ENCODE data around the gene POLR2F. TPM values are rescaled to one million over a fixed set of nuclear protein-coding genes. Genes with fewer than 3 reads are reported as not detected.

POLR2F gene
- total RNA-seq, 1 experiment from 2014 or later, result 141 TPM

DNA sequence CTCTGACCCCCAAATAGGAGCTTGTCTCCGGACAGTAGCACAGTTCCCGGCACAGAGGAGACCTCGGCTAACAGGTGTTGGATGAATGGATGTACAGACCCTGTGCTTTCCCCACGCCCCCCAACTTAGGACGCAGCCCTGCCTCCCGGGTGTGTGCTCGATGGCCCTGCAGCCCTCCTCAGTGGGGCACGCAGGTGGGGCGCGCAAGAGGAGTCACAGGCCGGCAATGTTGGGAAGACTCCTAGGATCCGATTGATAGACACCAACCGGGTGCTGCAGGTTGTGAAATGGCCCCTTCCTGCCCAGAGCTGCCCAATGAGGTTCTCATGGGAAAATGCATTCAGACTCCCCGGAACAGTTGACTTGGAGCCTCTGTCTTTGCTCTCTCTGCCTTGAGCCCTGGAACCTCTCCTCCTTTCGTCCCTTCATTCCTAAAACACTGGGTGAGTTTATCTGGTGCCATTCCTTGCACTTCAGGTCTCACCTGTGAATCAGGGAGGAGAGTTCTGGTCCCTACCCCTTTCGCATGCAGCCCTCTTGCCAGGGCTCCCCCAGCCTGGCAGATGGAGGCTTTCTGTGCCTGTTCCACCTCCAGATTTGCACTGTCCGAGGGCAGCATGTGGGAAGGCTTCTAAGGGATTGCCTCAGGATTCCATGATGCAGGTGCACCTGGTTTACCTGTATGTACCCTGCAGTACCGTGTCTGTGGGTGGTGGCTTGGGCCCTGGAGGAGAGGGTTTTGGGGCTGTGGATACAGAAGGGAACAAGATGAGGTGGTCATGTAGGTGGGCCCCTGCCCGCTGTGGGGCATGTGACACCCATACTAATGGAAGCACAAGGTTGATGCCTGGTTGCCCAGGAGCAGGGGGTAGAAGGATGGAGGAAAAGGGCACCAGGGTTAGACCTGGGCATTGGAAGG, 46.2 kb upstream of the POLR2F start:
- no peak overlapping the region for H3K4ac ChIP-seq (ENCODE audit: low read depth, low read length)
- H2BK12ac ChIP-seq (ENCODE audit: insufficient read length, low read depth, low read length), result no peak overlapping the region
- H3K4me2 ChIP-seq (ENCODE audit: insufficient read depth, insufficient read length, low read length), result peak overlapping the region; percentile 33
- no CpG with 5 or more reads among the region's 19 CpGs for WGBS (ENCODE audit: extremely low coverage, insufficient read length, low lambda C conversion rate)
- Mint-ChIP-seq H3K4me3 (peak overlapping the region; percentile 76 to 85), H3K9me3 (no peaks in the 10 kb centered on the region), H3K4me1 (peaks cover 47 to 48% of the 10 kb centered on the region in 2 experiments), H3K27ac (peak overlapping the region in 2 of 3 experiments; percentile 34 to 84; a peak in 1 of 7 replicates), H3K36me3 (ENCODE audit: insufficient read depth in 1 of 3, low read depth in 3 of 3) (peaks cover 3 to 14% (median 10%) of the 10 kb centered on the region in 3 experiments; a peak in 4 of 7 replicates), H3K27me3 (ENCODE audit: low read depth) (no peaks in the 10 kb centered on the region)
- no peaks in the 10 kb centered on the region for H3K79me1 ChIP-seq (ENCODE audit: insufficient read depth, low read depth, low read length, poor library complexity, severe bottlenecking)
- H2BK20ac ChIP-seq (ENCODE audit: low read depth, low read length, poor library complexity, severe bottlenecking), result no peak overlapping the region
- H4K5ac ChIP-seq (ENCODE audit: insufficient read length, low read depth, low read length), result no peak overlapping the region
- H3K79me2 ChIP-seq (ENCODE audit: insufficient read depth, low read length), result no peaks in the 10 kb centered on the region
- no peak overlapping the region for H2BK5ac ChIP-seq (ENCODE audit: insufficient read length, low read length)
- H2AK5ac ChIP-seq (ENCODE audit: insufficient read length, low read length), result no peak overlapping the region
- no peak overlapping the region for H2BK15ac ChIP-seq (ENCODE audit: low read depth, low read length)
- H3K56ac ChIP-seq (ENCODE audit: insufficient read length, low read depth, low read length), result no peak overlapping the region
- no peak overlapping the region for H3K9ac ChIP-seq (ENCODE audit: extremely low read depth, insufficient read length, low read length)
- no peak for DNase-seq
- H4K91ac ChIP-seq (ENCODE audit: insufficient read length, low read depth, low read length), result no peak overlapping the region
- peak overlapping the region; percentile 34; the same call in 1 of the 2 replicates for H3K14ac ChIP-seq (ENCODE audit: insufficient read depth, low read length)
- H3K27ac ChIP-seq (ENCODE audit: insufficient read length, low read depth, low read length), result no peak overlapping the region
- H2BK120ac ChIP-seq (ENCODE audit: low read depth, low read length, poor library complexity, severe bottlenecking), result no peak overlapping the region
- no peak for TF ChIP-seq CTCF (conservative IDR thresholded peaks at IDR 0.05)
- H3K23me2 ChIP-seq (ENCODE audit: insufficient read length, low read depth, low read length, poor library complexity, severe bottlenecking), result peaks cover 5% of the 10 kb centered on the region
- H2AFZ ChIP-seq (ENCODE audit: low read length), result no peak overlapping the region
- H4K20me1 ChIP-seq (ENCODE audit: control insufficient read depth, insufficient read depth, insufficient read length), result no peaks in the 10 kb centered on the region
- no peaks in the 10 kb centered on the region for H3K9me3 ChIP-seq (ENCODE audit: control insufficient read depth, low read depth, low read length)
- no peaks in the 10 kb centered on the region for H3K27me3 ChIP-seq (ENCODE audit: insufficient read depth, low read length)
- no peak overlapping the region for H3K23ac ChIP-seq (ENCODE audit: insufficient read length, low read depth, low read length)
- no peak overlapping the region for H3K18ac ChIP-seq (ENCODE audit: insufficient read length, low read depth, low read length)
- 0 out of 2 replicates have a peak, but pooled peaks cover 3% of the 10 kb centered on the region for H3K4me1 ChIP-seq (ENCODE audit: insufficient read depth, low read length)
- no peak overlapping the region for H4K8ac ChIP-seq (replicated peaks; ENCODE audit: insufficient read length, low read depth, low read length)
- H3T11ph ChIP-seq (ENCODE audit: low read length), result no peak overlapping the region

Data from H9 (cell line).